ENCODE data around the gene GPC6. TPM values are rescaled to one million over a fixed set of nuclear protein-coding genes. Genes with fewer than 3 reads are reported as not detected.
A peak's percentile ranks its signal among the peaks of the same experiment; 100 is the strongest.

GPC6 gene
- total RNA-seq, 1 donor: 77.8 TPM

DNA sequence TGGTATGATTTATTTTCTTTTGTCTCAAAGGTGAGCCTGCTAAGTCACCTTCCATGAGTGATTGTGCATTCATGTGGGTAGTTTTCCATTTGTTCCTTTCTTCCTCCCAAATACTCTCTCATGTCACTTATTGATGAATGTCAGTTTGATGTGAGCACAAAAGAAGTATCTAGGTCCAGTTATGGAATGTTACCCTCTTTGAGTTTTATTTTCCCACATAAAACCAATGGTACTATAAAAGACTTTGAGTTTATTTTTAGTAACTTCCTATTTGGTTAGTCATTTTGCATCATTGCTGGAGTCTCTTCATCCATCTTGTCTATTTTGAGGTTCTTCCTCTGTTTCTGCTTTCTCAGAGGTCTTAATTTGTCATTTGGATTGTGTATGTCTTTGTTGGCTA is 321.3 kb downstream of the GPC6 start:
- H3K4me1 ChIP-seq (ENCODE audit: insufficient read depth, low read length): no peaks in the 10 kb centered on the region
- H3K79me2 ChIP-seq (ENCODE audit: insufficient read depth, low read length): no peaks in the 10 kb centered on the region
- no peak overlapping the region for H3K27ac ChIP-seq (ENCODE audit: low read depth, low read length)
- no peak for DNase-seq (ENCODE audit: insufficient read length, low spot score, missing footprints)
- H3K27me3 ChIP-seq (ENCODE audit: insufficient read depth, low read length): no peaks in the 10 kb centered on the region
- H3K36me3 ChIP-seq (ENCODE audit: insufficient read depth, low read length): no peaks in the 10 kb centered on the region
- no peak overlapping the region for H3K4me2 ChIP-seq (ENCODE audit: insufficient read depth, low read length)
- H2AFZ ChIP-seq (ENCODE audit: low read length): no peak overlapping the region
- TF ChIP-seq, protein P1, sequence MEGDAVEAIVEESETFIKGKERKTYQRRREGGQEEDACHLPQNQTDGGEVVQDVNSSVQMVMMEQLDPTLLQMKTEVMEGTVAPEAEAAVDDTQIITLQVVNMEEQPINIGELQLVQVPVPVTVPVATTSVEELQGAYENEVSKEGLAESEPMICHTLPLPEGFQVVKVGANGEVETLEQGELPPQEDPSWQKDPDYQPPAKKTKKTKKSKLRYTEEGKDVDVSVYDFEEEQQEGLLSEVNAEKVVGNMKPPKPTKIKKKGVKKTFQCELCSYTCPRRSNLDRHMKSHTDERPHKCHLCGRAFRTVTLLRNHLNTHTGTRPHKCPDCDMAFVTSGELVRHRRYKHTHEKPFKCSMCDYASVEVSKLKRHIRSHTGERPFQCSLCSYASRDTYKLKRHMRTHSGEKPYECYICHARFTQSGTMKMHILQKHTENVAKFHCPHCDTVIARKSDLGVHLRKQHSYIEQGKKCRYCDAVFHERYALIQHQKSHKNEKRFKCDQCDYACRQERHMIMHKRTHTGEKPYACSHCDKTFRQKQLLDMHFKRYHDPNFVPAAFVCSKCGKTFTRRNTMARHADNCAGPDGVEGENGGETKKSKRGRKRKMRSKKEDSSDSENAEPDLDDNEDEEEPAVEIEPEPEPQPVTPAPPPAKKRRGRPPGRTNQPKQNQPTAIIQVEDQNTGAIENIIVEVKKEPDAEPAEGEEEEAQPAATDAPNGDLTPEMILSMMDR (IDR thresholded peaks at IDR 0.05; ENCODE audit: extremely low read depth, low read depth, low read length): no peak
- H4K20me1 ChIP-seq (ENCODE audit: insufficient read depth, low read length): no peaks in the 10 kb centered on the region
- no peak overlapping the region for H3K4me3 ChIP-seq (ENCODE audit: insufficient read depth, low read length)
- no peaks in the 10 kb centered on the region for H3K9me3 ChIP-seq (ENCODE audit: low read depth, low read length)

DNA sequence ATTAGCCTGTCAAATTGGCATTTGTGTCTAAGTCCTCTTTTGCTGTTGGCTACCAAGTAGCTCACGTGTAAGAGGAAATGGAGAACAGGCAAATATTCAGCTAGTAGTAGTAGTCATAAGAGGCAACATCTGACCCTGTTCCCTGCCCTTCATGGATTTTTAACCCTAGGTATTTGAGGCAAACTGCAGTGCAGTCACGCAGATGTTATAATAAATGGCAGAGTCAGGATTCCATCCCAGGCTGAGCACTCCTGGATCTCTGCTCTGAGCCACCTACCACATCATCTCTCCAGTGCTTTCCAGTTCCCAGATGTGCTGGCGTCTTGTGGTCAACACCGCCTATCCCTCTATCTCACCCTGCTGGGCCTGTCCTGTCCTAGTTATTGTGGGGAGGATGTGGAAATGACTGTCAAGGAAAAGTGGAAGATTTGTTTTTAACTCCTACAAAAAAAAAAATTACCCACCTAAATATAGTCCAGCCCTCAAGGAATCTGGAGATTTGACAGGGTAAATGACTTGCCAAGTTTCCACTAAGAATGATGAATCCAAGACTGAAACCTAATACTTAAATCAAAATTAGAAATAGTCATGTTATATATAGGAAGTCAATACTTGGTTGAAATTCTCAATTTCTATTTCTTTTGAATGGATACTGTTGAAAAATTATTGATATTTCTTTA is 322.9 kb downstream of the GPC6 start:
- H3K9me3 ChIP-seq (ENCODE audit: low read depth, low read length): no peaks in the 10 kb centered on the region
- H3K4me1 ChIP-seq (ENCODE audit: insufficient read depth, low read length): no peaks in the 10 kb centered on the region
- no peaks in the 10 kb centered on the region for H4K20me1 ChIP-seq (ENCODE audit: insufficient read depth, low read length)
- no peaks in the 10 kb centered on the region for H3K36me3 ChIP-seq (ENCODE audit: insufficient read depth, low read length)
- H3K79me2 ChIP-seq (ENCODE audit: insufficient read depth, low read length): no peaks in the 10 kb centered on the region
- peak; percentile 75 for DNase-seq (ENCODE audit: insufficient read length, low spot score, missing footprints)
- TF ChIP-seq, protein P1 (IDR thresholded peaks at IDR 0.05; ENCODE audit: extremely low read depth, low read depth, low read length): no peak
- H3K27ac ChIP-seq (ENCODE audit: low read depth, low read length): no peak overlapping the region
- H3K4me2 ChIP-seq (ENCODE audit: insufficient read depth, low read length): no peak overlapping the region
- H2AFZ ChIP-seq (ENCODE audit: low read length): no peak overlapping the region
- H3K27me3 ChIP-seq (ENCODE audit: insufficient read depth, low read length): no peaks in the 10 kb centered on the region
- no peak overlapping the region for H3K4me3 ChIP-seq (ENCODE audit: insufficient read depth, low read length)

DNA sequence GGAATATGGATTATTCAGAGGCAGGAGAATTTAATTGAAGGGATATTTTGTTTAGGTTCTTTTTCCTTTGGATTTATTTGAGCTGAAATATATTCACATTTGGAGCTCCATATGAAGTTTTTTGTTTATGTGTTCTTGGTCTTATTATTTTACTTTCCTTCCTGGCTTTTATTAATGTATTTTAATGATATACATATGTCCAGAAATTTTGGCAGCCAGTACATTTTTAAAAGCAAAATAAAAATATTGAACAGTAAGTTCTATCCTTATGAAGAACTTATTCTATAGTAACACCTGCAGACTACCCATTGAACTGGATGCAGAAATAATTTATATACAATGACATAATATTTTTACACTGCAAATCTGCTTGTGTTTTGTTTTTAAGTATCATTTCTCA is 323.6 kb downstream of the GPC6 start:
- Histone ChIP-seq H3K4me3 (ENCODE audit: insufficient read depth, low read length) (no peak overlapping the region), H3K27ac (ENCODE audit: low read depth, low read length) (no peak overlapping the region)

DNA sequence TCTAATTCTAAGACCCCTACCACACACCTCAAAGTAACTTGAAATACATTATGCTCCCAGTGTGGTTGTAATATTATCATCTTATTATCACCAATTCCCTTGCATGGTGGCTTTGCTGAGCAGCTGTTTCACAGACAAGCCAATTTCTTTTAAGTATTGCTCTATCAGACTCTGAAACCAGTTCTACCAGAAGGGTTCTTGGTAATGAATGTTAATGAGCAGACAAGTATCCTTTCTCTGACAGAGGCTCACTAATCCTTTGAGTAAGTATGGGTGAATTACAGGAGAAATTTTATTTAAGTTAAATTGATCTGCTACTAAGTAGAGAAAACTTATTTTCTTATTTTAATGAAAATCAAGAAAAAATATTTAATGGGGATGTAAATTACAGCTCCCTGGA is 326.0 kb downstream of the GPC6 start:
- H4K20me1 ChIP-seq (ENCODE audit: insufficient read depth, low read length): no peaks in the 10 kb centered on the region
- H3K4me3 ChIP-seq (ENCODE audit: insufficient read depth, low read length): no peak overlapping the region
- no peaks in the 10 kb centered on the region for H3K79me2 ChIP-seq (ENCODE audit: insufficient read depth, low read length)
- no peaks in the 10 kb centered on the region for H3K27me3 ChIP-seq (ENCODE audit: insufficient read depth, low read length)
- H2AFZ ChIP-seq (ENCODE audit: low read length): no peak overlapping the region
- no peaks in the 10 kb centered on the region for H3K36me3 ChIP-seq (ENCODE audit: insufficient read depth, low read length)
- TF ChIP-seq, protein P1 (IDR thresholded peaks at IDR 0.05; ENCODE audit: extremely low read depth, low read depth, low read length): no peak
- H3K27ac ChIP-seq (ENCODE audit: low read depth, low read length): no peak overlapping the region
- H3K4me1 ChIP-seq (ENCODE audit: insufficient read depth, low read length): no peaks in the 10 kb centered on the region
- no peak overlapping the region for H3K4me2 ChIP-seq (ENCODE audit: insufficient read depth, low read length)
- no peak for DNase-seq (ENCODE audit: insufficient read length, low spot score, missing footprints)
- H3K9me3 ChIP-seq (ENCODE audit: low read depth, low read length): no peaks in the 10 kb centered on the region

More for the DNA sequence above, 323.6 kb downstream of the GPC6 start:
- Histone ChIP-seq H3K4me2 (ENCODE audit: insufficient read depth, low read length) (no peak overlapping the region), H3K9me3 (ENCODE audit: low read depth, low read length) (no peaks in the 10 kb centered on the region), H3K36me3 (ENCODE audit: insufficient read depth, low read length) (no peaks in the 10 kb centered on the region), H4K20me1 (ENCODE audit: insufficient read depth, low read length) (no peaks in the 10 kb centered on the region), H2AFZ (ENCODE audit: low read length) (no peak overlapping the region), H3K4me1 (ENCODE audit: insufficient read depth, low read length) (no peaks in the 10 kb centered on the region), H3K27me3 (ENCODE audit: insufficient read depth, low read length) (no peaks in the 10 kb centered on the region), H3K79me2 (ENCODE audit: insufficient read depth, low read length) (no peaks in the 10 kb centered on the region)
- TF ChIP-seq, protein P1 (IDR thresholded peaks at IDR 0.05; ENCODE audit: extremely low read depth, low read depth, low read length): no peak
- no peak for DNase-seq (ENCODE audit: insufficient read length, low spot score, missing footprints)

Measured in osteoblast (primary cell).